Stimulated activated CD4-positive, alpha-beta T cell treated with anti-CD3 and anti-CD28 coated beads, Interleukin-1b, Interleukin-23, amount 100 ng/mL, for 4 hours (primary cell): Measurements from ENCODE around the gene KRT15.

Experiments used
- DNase-seq, 2 donors: peaks; one replicate each; pipeline ENCODE4 v3.0.0-alpha.2; 2020; ENCODE audit warnings: low read depth in 2 of 2

KRT15 gene

DNA sequence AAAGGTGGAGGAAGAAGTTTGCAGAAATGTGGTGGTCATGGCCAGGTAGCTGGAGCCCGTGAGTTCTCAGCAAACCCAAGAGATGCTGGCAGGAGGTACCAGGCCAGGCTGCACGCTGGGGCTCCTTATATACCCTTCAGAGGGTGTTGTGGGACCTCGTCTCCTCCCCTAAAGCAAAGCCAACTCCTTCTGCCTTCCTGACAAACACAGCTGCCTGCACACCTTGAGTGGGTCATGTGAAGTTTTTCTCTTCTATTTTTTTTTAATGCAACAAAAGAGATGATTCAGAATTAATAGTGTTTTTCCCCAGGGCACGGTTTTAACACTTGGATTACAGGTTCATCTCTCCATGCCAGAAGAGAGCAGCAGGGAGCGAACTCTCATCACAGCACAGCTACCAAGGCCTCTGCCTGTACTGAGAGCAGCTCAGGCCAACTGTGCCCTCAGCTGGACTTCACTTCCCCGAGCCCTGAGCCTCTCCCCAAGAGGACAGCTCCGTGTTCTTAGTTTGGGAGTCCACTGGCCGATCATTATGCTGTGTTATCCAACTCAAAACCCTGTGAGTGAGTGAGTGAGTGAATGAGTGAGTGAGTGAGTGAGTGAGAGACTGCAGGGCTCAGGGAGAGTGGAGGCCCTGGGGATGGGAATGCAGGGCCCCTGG lies at the start of gene KRT15:
TSS of gene KRT15 (minus strand) at position 102 of the 661 bp plus-strand sequence. CDS start at position 39, 63 bp downstream.
- DNase-seq = no peak

DNA sequence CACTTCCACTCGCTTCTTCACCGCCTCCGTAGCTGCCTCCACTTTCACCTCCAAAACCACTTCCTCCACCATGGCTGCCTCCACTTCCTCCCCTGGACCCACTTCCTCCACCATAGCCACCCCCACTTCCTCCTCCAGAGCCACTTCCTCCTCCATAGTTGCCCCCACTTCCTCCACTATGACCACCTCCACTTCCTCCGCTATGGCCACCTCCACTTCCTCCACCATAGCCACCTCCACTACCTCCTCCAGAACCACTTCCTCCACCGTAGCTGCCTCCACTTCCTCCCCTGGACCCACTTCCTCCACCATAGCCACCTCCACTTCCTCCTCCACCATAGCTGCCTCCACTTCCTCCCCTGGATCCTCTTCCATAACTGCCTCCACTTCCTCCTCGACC lies 48.6 kb upstream of the KRT15 start:
- DNase-seq = no peak

DNA sequence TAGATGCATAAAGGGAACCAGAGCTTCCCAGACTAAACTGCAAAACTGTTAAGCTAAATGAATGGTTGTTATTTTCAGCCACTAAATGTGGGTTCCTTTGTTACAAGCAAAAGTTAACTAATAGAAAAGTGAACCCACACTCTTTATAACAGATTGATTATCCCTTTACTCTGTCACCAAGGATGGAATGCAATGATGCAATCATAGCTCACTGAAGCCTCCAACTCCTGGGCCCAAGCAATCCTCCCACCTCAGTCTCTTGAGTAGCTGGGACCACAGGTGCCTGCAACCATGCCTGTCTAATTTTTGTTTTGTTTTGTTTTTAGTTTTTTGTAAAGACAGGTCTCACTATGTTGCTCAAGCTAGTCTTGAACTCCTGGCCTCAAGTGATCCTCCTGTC lies 46.6 kb upstream of the KRT15 start:
- DNase-seq = no peak

DNA sequence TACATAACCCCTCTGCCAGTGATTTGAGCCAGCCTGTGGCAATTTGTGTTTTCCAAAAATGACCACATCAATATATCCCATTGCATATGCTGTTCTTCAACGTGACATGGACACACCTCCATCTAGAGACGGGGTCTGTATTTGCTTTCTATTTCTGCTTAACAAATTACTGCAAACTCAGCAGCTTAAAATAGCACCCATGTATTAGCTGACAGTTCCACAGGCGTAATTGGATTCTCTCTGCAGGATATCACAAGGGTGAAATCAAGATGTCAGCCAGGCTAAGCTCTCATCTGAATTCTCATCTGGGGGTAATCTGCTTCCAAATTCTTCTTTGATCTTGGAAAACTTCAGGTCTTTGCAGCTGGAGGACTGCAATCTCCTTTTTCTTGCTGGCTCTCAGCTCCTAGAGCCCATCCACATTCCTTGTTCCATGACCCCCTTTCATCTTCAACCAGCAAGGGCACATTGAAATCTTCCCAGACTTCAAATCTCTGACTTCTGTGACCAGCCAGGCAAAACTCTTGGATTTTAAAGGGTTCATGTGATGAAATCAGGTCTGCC lies 45.0 kb upstream of the KRT15 start:
- no peak for DNase-seq

DNA sequence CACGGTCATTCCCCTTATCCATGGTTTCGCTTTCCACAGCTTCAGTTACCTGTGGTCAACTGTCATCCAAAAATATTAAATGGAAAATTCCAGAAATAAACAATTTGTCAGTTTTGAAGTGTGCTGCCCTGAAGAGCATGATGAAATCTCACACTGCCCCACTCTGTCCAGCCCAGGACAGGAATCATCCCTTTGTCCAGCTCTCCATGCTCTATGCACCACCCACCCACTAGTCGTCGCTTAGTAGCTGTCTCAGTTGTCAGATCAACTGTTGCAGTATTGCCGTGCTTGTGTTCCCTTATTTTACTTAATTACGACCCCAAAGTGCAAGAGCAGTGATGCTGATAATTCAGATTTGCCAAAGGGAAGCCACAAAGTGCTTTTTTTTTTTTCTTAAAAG lies 42.9 kb upstream of the KRT15 start:
- DNase-seq = no peak

DNA sequence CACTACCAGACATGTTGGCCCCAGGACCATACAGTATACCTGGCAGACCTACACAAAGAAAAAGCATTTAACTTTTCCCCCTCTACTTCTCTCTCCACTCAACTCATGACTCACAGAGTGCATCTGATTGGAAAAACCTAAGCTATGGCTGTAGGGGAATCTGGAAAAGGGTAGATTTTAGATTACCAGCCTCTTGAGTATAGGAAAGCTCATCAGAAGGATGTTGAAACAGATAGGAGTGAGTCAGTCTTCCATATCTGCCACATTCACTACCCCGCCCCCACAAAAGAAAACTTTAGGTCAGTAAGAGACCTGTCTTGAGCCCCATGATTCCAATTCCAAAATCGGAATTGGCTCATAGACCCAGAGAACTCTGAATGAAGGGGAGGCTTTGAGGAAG lies 40.9 kb upstream of the KRT15 start:
- no peak for DNase-seq

DNA sequence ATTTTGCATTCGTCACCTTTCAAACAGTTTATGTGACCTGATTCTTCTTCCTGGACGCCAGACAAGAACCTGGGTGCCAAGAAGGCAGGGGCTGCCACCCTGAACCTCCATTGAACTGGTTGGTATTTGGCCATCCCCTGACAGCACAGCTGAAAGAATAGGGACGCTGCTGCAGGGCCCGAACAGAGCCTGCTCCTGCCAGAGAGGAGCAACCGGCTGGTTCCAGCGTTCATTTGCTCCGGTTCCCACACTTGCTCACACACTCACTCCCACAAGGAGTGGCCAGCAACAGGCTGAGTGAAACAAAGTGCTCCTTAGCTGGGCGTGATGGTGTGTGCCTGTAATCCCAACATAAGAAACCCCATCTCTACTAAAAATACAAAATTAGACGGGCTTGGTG lies 38.2 kb upstream of the KRT15 start:
- DNase-seq = no peak

DNA sequence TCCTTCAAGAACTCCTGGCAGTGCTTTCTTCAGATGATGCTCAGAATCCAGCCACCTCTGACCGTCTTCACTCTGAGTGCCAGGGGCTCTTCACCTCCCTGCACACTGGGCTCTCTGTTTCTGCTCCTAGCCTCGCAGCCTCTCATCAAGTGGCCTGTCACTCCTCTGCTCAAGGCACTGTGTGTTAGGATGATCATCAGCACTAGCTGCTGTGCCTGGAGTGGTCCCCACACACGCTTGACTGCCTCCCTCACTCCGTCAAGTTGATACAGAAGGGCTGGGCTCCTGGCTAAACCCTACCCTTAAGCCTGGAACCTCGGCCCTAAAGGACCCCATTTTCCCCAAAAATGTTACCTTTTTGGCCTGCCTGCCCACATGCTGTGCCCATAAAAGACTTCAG lies 37.6 kb upstream of the KRT15 start:
- no peak for DNase-seq

DNA sequence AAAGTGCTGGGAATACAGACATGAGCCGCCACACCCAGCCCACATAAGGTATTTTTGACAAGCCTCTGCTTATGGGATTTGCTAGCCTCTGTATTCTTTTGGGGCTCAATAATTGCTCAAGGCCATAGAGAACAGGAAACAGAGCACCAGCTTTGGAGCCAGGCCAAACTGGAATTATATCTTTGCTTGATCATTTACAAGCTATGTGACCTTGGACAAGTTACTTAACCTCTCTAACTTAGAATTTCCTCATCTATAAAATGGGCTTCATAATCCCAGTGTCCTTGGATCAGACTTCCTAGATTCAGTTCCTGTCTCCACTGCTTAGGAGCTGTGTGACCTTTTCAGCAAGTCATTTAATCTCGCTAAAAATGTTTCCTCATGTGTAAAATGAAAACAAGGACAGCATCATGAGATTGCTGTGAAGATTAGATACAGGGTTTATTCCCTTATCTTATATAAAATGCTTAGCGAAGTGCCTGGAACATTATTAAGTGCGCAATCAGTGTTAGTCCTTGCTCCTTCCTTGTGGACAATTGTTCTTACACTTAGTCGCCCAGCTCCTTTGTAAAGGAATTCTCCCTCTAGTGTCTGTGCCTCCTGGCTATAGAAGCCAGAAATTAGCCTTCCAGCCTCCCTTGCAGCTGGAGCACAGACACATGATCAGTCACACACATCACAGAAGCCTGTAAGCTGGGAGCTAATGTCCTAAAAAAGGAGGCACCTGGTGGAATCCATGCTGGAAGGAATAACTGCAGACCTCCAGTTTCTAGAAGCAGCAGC lies 36.6 kb upstream of the KRT15 start:
- DNase-seq = no peak

DNA sequence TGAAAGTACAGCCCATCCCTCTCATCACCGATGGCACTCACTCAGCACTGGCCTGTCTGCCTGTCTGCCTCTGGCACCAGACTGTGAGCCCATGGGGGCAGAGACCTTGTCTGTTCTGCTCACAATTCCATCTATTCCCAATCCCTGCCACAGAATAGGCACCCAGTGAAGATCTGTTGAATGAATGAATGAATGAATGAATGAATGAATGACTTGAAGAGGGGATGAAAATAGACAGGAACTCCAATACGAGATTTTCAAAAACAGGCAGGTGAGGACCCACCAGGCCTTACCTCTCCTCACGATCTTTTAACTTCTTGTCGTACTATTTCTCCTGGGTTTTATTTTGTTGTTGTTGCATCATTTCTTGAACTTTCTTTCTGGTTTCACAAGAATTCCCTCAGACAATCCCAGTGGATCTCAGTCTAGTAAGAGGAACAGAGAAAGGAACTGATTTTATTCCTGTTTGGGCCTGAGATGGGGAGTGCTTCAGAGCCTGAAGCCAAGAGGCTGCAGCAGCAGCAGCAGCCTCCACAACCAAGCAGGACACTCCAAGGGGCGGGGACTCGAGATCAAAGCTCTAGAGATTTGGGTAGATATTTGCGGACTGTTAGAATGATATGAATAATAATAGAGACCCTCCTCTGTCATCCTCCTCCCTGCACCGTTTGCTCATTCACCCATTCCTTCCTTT lies 35.4 kb upstream of the KRT15 start:
- DNase-seq = no peak

DNA sequence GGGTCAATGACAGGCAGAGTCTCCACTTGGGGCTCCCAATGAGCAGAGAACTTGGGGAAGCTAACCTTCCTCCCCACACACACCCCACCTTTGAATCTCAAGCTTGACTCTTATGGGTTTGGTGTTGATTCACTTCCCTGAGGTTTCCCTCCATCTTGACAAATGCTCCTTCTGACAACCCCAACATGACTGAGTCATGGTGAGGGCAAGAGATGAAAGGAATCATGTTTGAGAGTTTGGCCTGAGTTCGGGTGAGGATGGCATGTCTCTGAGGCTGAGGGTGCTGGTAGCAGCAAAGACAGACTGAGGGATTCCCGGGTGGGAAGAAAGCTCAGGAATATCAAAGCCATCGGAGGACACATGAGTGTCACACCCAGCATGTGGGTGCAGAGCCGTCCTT lies 34.5 kb upstream of the KRT15 start:
- DNase-seq = no peak

DNA sequence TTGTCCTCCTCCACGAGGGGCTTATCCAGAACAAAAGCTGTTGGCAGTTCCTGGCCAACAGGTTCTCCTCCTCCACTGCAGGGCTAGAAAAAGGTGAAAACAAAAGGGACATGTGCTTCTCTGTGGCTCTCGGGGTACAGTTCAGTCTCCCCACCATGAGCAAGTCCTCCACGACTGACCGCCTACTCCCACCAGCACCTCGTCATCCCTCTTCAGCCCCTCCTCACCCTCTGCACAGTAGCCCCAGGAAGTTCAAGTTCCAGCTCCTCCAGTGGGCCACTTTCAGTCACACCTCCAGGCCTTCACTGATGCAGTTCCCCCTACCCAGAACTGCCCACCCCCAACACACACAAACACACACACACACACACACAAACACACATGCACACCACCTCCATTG lies 33.8 kb upstream of the KRT15 start:
- no peak for DNase-seq

DNA sequence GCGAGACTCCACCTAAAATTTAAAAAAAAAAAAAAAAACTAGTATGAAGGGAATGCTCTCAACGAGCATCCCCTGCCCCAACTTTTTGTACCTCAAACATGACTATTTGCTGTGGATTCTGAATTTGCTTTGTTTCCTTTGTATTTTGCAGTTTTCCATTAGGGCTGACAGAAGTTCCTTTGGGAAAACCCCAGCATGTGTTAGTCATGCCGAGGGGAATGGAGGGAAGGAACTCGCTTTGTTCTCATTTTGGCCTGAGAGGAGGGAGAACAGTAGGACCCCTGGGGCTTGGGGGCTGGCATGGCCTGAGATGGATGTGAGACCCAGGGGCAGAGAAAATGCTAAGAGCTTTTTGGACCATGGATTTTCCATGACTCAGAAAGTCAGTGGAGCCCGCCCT lies 32.7 kb upstream of the KRT15 start:
- DNase-seq = no peak

DNA sequence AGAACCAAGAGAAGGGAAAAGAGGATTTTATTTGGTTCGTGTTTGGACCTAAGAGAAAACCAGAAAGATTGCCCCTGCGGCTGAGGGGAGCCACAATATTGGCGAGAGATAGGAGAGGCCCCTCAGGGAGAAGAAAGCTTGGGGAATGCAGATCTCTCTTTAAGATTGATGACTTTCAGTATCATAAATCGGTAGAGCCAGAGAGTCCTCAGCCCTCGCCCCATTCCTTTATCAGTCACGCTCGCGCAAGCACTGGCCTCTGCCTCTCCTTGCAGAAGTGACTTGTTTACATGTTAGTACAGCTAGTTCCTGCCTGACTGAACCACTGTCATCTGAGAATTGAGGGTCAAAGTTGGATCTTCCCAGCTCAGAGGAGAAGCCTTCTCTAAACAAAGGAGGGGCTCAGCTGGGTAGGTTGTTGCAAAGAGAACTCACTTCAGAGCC lies 30.9 kb upstream of the KRT15 start:
- no peak for DNase-seq

DNA sequence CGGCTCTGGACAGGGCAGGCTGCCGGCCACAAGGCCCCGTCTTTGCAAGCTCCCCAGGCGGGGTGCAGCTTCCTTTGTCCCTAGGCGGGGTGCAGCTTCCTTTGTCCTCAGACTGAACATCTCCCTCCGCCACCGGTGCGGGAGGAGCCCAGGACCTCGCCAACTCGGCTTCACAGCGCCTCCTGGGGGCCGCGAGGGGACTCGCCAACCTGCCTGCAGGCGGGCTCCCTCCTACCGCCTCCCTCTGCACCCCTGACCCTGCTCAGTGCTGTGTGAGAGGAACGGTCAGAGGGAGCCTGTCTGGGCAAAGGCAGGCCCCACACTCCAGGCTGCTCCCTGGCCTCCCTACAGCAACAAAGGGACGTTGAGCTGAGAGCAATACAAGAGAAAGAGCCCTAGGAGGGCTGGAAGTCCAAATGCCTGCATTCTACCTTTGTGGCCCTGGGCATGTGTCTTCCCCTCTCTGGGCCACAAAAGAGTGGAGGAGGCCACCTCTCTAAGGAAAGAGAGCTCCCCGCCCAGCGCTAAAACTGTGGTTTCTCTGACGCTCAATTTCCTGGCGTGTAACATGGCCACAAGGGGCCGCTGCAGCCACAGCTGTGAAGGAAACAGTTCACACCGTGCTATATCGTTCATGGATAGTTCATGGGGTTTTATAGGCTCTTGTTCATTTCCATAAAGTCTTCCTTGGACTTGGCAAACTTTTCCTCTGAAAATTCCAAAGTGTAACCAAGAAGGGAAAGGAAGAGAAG lies 30.3 kb upstream of the KRT15 start:
- DNase-seq = peak; percentile 73 to 78

DNA sequence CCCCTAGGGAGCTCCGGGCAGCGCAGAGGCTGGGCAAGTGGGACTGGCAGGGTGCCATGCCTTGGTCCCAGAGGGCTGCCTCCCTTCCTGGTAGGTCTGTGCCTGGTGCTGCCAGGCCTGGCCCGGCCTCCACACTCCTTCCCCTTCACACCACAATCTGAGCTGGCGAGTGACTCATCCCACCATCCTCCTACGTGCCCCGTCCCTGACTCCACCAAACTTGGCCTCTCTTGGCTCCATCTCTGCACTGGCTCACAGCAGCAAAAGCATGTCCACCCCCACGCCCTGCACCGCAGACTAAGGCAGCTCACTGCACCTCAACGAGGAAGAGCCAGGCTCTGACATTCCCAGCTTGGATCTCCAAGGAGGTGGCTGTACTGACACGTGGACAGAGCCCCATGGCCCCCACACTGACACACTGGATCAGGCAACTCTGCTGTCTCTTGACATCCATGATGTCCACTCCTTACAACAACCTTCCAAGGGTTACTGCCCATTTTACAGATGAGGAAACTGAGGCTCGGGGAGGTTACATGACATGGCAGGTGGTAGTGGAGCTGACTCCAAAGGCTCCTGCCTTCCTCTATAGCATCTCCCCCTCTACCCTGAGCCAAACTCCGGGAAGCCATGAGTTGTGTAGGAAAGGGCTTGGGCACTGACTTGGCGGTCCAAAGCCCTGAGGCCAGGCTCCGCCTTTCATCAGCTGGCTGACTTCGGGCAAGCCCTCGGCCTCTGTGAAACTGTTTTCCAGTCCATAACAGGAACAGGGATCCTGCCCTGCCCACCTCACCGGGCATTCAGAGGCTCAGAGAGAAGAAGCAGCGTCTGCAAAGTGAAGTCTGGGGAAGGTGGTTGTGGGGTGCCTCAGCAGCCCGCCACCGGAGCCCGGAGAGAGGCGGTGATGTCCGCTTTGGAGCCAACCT lies 29.5 kb upstream of the KRT15 start:
- DNase-seq = peak; percentile 48 to 51

DNA sequence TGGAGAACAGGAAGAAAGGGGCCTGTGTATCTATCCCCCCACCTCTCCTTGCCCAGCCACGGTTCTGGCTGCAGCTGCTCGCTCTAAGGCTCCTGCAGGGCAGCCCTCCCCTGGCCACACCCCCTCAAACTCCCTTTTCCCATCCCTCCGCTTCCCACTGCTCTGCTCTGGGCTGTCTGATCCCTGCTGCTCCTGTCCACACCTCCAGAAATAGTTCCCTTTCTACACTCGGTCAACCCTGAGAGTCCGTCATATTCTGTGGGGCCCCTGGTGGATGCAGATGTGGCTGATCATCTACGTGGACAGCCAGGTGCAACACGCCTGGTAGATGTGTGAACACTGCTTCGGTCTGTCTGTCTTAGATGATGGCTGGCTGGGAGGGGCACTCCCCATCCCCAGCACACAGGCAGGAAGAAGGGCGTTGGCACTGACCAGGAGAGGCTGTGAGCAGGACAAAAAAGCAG lies 28.7 kb upstream of the KRT15 start:
- no peak for DNase-seq

DNA sequence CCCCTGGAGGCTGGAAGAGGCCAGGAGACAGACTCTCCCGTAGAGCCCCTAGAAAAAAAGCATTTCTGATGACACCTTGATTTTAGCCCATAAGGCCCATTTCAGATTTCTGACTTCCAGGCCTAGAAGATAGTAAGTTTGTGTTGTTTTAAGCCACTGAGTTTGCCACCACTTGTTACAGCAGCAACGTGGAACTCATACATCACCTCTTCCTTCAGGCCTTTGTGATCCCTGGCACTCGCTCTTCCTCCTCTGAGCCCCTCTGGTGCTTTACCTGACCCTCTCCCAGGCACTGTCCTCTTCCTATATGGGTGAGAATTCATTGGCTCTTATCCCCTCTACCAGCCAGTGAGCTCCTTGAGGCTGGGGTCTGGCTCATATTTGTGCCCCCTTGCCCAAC lies 28.1 kb upstream of the KRT15 start:
- DNase-seq = no peak

DNA sequence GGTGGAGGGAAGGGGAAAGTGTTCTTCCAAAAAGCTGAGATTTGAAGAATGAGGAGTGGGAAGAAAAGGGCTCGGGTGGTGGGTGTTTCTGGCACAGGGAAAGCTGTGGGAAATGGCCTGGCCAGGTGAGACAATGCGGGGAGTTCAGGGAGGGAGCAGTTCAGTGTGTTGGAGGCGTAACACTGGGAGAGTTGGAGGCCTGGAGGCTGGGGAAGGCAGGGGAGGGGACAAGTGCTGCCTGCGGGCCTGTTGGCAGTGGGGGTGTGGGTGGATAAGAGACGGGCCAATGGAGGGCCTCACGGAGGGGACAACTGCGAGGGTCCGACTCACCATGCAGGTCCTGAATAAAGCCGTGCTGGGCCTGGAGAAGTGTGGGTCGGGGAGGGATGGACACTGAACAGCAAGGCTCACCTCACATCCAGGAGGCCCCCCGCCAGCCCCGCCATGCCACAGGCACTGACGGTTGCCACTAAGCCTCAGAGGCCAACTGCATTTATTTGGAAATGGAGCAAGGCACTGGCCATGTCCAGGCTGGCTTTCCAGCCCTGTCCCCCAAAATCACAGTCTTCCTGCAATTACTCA lies 27.2 kb upstream of the KRT15 start:
- no peak for DNase-seq

DNA sequence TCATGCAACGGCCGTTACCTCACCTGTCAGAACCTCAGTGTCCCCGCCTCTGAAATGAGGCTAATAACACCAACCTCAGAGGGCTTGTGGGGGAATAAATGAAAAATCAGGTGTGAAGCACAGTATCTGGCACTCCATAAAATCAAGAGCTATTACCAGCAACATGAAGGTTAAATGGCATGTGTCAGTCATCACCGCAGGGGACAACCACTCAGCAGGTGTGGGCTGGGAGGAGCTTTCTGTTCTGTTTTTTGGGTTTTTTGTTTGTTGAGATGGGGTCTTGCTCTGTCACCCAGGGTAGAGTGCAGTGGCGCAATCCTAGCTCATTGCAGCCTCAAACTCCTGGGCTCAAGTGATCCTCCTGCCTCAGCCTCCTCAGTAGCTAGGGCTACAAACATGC lies 26.2 kb upstream of the KRT15 start:
- no peak for DNase-seq
